Activated CD8-positive, alpha-beta T cell treated with anti-CD3 and anti-CD28 coated beads, Interleukin-2, amount 10 ng/mL, durations not matched to agents 7 days and 5 days (primary cell): ENCODE results near the gene RFPL3. TPM values are rescaled to one million over a fixed set of nuclear protein-coding genes. Genes with fewer than 3 reads are reported as not detected.

Experiments used
- ATAC-seq: fragments of 150-1000 bp; cut with Tn5 transposase; one replicate; pipeline ENCODE4 v1.10.0; 2021; ENCODE audit warnings: moderate library complexity
- CTCF ChIA-PET: fragments of 350-600 bp; sonication (Branson Sonifier 250); formaldehyde crosslinking; loops from one replicate; lab custom pipeline; 2021; ENCODE audit warnings: antibody characterized with exemption; lab: Charles Lee
- POLR2A ChIA-PET: fragments of 350-600 bp; sonication (Branson Sonifier 250); formaldehyde crosslinking; loops from one replicate; lab custom pipeline; 2021; ENCODE audit warnings: antibody characterized with exemption; lab: Charles Lee
- DNase-seq: peaks from one replicate; pipeline ENCODE4 v3.0.0-alpha.2; 2020
- H3K27ac Mint-ChIP-seq: one replicate; pipeline ENCODE4 v1.8.0; 2021; ENCODE audit warnings: mild to moderate bottlenecking, mixed read lengths
- H3K27me3 Mint-ChIP-seq: one replicate; pipeline ENCODE4 v1.8.0; 2021; ENCODE audit warnings: low read depth, mixed read lengths
- H3K36me3 Mint-ChIP-seq: one replicate; pipeline ENCODE4 v1.8.0; 2021; ENCODE audit warnings: low read depth, mixed read lengths
- H3K4me1 Mint-ChIP-seq: one replicate; pipeline ENCODE4 v1.8.0; 2021; ENCODE audit warnings: low read depth, mixed read lengths
- H3K4me3 Mint-ChIP-seq: one replicate; pipeline ENCODE4 v1.8.0; 2021; ENCODE audit warnings: mild to moderate bottlenecking, mixed read lengths
- H3K9me3 Mint-ChIP-seq: one replicate; pipeline ENCODE4 v1.8.0; 2022; ENCODE audit warnings: mixed read lengths; ENCODE audit not compliant: insufficient read depth
- total RNA-seq, 2 experiments: library from RNA; stranded (reverse); gene quantifications; one replicate each; pipeline ENCODE4 v1.2.3, GENCODE V29; 2021

RFPL3 gene
- total RNA-seq, 2 experiments from 2014 or later: not detected

DNA sequence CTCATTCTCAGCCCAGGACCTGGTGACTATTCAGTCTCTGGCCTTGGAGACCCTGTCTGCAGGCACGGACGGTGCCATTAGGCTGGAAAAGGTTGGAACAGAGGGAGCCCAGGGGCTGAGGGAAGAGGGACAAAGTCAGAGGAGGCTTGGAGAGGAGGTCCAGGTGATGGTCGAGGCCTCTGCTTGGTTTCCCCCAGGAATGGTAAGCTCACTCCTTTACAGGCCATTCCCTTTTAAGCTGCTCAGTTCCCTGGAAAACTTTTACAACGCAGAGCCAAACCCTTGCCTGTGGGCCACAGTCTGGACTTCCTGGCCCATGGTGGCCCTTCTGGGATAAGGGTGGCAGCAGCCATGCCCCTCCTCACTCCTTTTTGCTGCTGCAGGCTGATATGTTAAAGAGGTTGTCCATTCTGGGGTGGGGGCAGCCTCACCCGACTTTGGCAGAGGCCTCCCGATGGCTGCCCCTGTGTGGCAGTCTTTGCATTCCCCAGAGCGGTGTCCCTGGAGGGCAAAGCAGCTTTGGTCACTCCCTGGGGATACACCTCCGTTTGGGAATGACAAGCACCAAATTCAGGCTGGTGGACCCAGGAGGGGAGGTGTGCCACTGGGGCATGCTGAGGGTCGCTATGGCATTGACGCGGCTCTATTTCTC lies 34.0 kb upstream of the RFPL3 start:
- ChIA-PET POLR2A (no interaction called here), CTCF (no interaction called here)
- ATAC-seq: no peak
- no peaks in the 10 kb centered on the region for H3K36me3 Mint-ChIP-seq
- no peaks in the 10 kb centered on the region for H3K4me1 Mint-ChIP-seq
- no peaks in the 10 kb centered on the region for H3K27me3 Mint-ChIP-seq
- H3K9me3 Mint-ChIP-seq: no peaks in the 10 kb centered on the region
- H3K27ac Mint-ChIP-seq: no peak overlapping the region
- DNase-seq: no peak
- no peak overlapping the region for H3K4me3 Mint-ChIP-seq

DNA sequence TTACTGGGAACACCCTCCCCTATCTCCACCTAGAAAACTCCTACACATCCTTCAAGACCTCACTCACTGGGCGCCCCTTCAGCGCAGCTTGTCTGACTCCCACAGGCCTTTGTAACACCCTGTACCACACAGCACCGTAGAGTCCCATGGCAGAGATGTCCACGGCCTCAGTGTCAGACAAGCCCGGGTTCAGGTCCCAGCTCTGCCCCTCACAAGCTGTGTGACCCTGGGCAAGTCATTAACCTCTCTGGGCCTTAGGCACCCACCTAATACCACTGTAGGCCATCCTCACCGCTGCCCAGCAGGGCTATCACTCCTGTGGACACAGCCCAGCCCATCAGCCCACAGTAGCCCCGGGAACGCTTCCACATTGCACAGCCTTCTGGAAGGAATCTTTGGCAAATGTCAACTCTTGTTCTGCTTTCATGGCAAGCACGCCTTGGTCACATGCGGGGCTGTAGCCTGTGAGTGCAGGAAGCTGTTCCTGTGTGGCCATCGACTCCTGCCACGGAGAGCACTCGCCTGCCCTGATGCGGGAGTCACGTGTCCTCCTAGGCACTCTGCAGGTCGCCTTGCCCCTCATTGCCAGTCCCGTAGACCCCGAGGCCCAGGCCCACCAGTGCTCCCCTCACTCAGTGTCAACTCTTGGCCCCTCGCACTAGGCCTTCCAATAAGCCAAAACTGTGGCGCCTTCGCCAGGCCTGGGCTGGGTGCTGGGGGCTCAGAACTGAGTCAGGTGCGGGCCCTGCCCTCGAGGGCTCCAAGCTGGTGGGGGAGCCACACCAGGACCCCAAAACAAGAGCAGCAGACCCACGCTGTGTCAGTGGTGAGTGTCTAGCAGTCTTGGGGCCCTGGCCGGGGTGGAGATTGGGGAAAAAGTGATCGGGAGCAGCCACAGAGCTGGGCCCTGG lies 32.9 kb upstream of the RFPL3 start:
- ATAC-seq (no peak), DNase-seq (no peak)
- H3K4me3 Mint-ChIP-seq: no peak overlapping the region
- ChIA-PET CTCF (no interaction called here), POLR2A (no interaction called here)
- H3K36me3 Mint-ChIP-seq: no peaks in the 10 kb centered on the region
- H3K27ac Mint-ChIP-seq: no peak overlapping the region
- no peaks in the 10 kb centered on the region for H3K4me1 Mint-ChIP-seq
- H3K9me3 Mint-ChIP-seq: no peaks in the 10 kb centered on the region
- no peaks in the 10 kb centered on the region for H3K27me3 Mint-ChIP-seq

DNA sequence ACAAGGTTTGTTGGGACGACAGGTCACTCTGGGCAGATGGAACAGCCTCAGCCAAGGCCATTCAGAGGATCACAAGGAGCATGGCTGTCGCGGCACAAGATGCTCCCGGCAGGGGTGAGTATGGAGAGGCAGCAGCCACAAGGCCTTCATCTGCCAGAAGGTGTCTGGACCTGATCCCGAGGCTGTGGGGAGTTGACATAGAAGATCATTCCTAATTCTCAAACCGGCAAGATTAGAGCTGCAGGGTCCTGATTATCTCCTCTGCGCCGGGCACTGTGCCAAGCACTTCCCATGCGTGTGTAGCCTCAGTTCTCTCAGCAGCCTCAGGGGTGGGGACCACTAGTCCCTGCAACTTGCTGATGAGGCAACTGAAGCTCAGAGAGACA lies 32.3 kb upstream of the RFPL3 start:
- no peak overlapping the region for H3K27ac Mint-ChIP-seq
- H3K9me3 Mint-ChIP-seq: no peaks in the 10 kb centered on the region
- no peaks in the 10 kb centered on the region for H3K4me1 Mint-ChIP-seq
- ATAC-seq: no peak
- no peaks in the 10 kb centered on the region for H3K36me3 Mint-ChIP-seq
- ChIA-PET CTCF (no interaction called here), POLR2A (no interaction called here)
- H3K4me3 Mint-ChIP-seq: no peak overlapping the region
- no peaks in the 10 kb centered on the region for H3K27me3 Mint-ChIP-seq
- no peak for DNase-seq

DNA sequence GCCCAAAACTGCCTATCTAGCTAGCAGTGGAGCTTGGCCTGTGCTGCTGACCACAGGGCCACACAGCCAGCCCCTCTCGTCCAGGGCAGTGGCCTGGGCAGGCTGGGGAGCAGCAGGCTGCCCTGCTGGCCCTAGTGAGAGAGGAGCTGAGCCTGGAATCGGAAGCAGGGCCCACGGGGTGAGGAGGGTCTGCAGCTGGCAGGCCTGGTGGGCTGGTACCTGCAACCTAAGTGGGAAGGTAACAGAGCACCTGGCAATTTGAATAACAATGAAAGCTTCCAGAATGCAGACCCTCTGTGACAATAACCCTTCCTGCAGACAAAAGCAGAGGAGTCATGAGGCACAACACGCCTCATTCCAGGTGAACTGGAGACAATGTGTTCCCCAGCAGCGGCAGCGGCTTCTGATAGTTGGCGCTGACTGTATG lies 31.8 kb upstream of the RFPL3 start:
- Mint-ChIP-seq H3K27me3 (no peaks in the 10 kb centered on the region), H3K36me3 (no peaks in the 10 kb centered on the region), H3K27ac (no peak overlapping the region), H3K9me3 (no peaks in the 10 kb centered on the region), H3K4me1 (no peaks in the 10 kb centered on the region), H3K4me3 (no peak overlapping the region)
- no peak for DNase-seq
- ChIA-PET CTCF (no interaction called here), POLR2A (no interaction called here)
- no peak for ATAC-seq

DNA sequence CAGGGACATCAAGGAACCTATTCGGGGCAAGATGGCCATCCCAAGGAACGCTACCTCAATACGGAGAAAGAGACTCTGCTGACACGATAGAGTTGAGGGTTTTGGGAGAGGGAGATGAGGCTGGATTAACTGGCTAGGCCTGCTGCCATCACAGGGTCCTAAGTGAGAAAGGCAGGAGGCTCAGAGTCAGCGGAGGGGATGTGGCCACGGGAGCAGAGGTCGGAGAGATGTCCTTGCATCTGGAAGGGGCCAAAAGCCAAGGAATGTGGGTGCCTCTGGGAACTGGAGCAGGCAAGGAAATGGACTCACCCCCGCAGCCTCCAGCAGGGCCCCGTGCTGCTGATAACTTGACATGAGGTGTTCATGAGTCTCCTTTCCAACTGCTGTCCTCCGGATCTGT lies 31.0 kb upstream of the RFPL3 start:
- Mint-ChIP-seq H3K4me3 (no peak overlapping the region), H3K4me1 (no peaks in the 10 kb centered on the region), H3K36me3 (no peaks in the 10 kb centered on the region), H3K27ac (no peak overlapping the region), H3K27me3 (no peaks in the 10 kb centered on the region), H3K9me3 (no peaks in the 10 kb centered on the region)
- CTCF ChIA-PET: no interaction called here
- ATAC-seq (no peak), DNase-seq (no peak)
- POLR2A ChIA-PET: no interaction called here

DNA sequence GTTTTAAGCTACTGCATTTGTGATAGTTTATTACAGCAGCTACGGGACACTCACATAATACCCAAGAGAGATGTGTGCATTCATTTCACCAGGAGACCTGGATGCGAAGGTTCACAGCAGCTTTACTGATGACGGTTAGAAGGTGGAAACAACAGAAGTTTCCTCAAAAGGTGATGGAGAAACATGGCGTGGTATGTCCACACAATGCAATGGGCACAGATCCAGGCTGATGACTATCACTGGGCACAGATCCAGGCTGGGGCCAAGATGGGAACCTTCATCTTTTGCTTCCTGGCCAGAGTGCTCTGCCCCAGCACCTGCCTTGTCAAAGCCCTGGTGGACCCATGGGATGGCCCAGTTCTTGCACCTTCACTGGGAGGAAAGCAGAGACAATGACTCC lies 30.6 kb upstream of the RFPL3 start:
- H3K36me3 Mint-ChIP-seq: no peaks in the 10 kb centered on the region
- DNase-seq: no peak
- ChIA-PET CTCF (no interaction called here), POLR2A (no interaction called here)
- H3K4me1 Mint-ChIP-seq: no peaks in the 10 kb centered on the region
- no peak for ATAC-seq
- no peak overlapping the region for H3K27ac Mint-ChIP-seq
- no peaks in the 10 kb centered on the region for H3K27me3 Mint-ChIP-seq
- H3K9me3 Mint-ChIP-seq: no peaks in the 10 kb centered on the region
- no peak overlapping the region for H3K4me3 Mint-ChIP-seq

DNA sequence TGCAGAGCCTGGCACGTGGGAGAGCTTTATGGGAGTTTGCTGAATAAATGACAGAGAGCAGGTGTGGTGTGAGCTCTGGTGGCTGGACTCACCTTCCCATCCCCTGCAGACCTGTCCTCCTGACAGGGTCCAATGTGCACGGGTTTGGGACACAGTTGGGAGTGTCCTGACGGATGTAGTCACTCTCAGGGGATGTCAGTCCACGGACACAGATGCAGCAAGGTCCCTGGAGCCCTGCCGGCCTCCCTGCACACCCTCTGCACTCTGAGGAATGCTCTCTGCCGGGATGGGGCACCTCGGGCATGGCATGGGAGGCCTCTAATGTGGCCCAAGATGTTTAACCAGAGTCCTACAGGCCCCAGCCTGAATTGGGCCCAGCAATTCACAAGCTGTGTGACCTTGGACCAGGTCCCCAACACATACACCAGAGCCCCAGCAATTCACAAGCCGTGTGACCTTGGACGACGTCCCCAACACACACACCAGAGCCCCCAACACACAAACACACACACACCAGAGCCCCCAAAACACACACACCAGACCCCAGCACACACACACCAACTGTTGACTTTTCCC lies 30.0 kb upstream of the RFPL3 start:
- Mint-ChIP-seq H3K4me1 (no peaks in the 10 kb centered on the region), H3K9me3 (no peaks in the 10 kb centered on the region), H3K27me3 (no peaks in the 10 kb centered on the region), H3K4me3 (no peak overlapping the region), H3K27ac (no peak overlapping the region), H3K36me3 (no peaks in the 10 kb centered on the region)
- ChIA-PET POLR2A (no interaction called here), CTCF (no interaction called here)
- ATAC-seq (no peak), DNase-seq (no peak)

DNA sequence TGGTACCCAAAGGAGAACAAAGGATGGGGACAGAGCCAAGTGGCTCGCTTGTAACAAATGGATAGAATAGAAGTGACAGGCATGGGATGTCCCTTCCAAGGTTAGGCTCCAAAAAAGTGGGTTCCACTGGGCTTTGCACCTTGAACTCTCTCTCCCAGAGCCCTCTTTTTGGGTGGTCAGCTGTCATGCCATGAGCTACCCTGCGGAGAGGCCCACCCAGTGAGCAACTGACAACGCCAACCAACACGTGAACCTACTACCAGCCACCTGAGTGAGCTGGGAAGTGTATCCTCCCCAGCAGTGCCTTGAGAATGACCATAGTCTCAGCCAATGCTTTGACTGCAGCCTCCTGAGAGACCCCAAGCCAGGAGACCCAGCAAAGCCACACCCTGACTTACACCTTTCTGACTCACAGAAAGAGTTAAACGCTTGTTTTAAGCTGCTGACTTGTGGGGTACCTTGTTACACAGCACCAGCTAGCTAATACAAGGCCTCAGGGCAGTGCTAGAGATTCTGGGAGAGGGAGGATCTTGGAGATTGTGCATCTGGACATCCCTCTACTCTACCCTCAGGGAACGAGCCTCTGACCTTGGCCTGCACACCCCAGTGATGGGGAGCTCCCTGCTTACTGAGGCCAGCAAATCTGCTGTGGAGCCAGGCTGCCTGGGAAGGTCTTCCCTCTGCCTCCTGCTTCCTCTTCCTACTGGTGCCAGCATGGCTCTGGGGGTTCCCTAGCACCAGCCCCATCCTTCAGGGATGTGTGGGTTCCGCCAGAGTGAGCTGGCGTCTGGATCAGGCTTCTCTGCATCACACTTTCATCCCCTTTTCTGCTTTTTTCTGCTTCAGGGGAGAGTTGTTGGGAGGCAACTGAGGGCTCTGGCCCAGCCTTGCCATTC lies 29.1 kb upstream of the RFPL3 start:
- Mint-ChIP-seq H3K4me1 (no peaks in the 10 kb centered on the region), H3K27ac (no peak overlapping the region), H3K4me3 (no peak overlapping the region), H3K9me3 (no peaks in the 10 kb centered on the region), H3K27me3 (no peaks in the 10 kb centered on the region), H3K36me3 (no peaks in the 10 kb centered on the region)
- ChIA-PET POLR2A (no interaction called here), CTCF (no interaction called here)
- ATAC-seq: no peak
- no peak for DNase-seq

DNA sequence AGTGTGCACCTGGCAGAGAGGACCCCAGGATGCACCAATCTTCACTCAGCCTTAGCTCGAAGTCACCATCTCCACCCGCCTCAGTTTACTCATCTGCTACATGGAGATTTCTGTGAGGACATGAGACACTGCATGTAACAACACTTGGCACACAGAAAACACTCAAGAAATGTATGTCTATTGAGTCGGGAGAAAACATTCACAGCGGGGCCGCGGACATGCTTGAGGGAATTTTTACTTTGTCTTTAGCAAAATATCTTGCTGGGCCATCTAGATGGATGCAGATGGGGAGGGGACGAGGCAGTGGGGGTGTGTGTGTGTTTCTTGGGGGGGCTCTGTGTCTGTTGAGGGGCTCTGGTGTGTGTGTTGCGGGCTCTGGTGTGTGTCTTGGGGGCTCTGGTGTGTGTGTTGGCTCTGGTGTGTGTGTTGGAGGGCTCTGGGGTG lies 28.4 kb upstream of the RFPL3 start:
- ChIA-PET POLR2A (no interaction called here), CTCF (no interaction called here)
- Mint-ChIP-seq H3K36me3 (no peaks in the 10 kb centered on the region), H3K9me3 (no peaks in the 10 kb centered on the region), H3K4me3 (no peak overlapping the region), H3K27ac (no peak overlapping the region), H3K4me1 (no peaks in the 10 kb centered on the region), H3K27me3 (no peaks in the 10 kb centered on the region)
- ATAC-seq (no peak), DNase-seq (no peak)

DNA sequence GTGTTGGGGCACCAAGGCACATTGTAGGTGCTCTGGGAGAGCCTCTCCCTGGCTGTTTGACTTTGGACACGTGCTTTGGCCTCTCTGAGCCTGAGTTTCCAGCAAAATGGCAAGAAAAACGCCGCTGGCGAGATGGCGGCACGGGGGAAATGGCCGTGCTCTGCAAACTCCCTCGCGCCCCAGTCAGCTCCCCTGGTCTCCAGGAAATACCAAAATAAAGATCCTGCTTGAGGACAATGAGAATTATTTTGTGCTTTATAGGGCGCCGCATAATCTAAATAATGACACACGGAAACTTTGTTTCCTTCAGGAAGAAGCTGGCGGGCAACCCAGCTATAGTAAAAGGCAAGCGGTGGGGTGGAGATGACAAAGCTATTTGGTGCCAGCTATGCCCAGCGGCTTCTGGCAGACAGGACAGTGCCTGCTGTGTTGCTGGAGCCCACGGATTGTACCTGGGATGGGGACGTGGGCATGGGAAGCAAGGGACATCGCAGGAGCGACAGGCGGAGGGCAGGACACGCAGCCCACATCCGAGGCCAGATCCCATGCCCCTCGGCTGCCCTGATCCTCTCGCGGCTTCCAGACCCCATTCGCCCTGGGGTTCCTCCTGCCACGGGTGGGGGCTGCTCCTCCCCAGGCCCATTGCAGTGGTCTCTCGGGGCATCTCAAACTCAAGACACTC lies 26.3 kb upstream of the RFPL3 start:
- Mint-ChIP-seq H3K4me1 (no peaks in the 10 kb centered on the region), H3K27ac (no peak overlapping the region), H3K27me3 (no peaks in the 10 kb centered on the region), H3K36me3 (no peaks in the 10 kb centered on the region), H3K4me3 (no peak overlapping the region), H3K9me3 (no peaks in the 10 kb centered on the region)
- DNase-seq (no peak), ATAC-seq (no peak)
- POLR2A ChIA-PET: no interaction called here
- CTCF ChIA-PET: no interaction called here

DNA sequence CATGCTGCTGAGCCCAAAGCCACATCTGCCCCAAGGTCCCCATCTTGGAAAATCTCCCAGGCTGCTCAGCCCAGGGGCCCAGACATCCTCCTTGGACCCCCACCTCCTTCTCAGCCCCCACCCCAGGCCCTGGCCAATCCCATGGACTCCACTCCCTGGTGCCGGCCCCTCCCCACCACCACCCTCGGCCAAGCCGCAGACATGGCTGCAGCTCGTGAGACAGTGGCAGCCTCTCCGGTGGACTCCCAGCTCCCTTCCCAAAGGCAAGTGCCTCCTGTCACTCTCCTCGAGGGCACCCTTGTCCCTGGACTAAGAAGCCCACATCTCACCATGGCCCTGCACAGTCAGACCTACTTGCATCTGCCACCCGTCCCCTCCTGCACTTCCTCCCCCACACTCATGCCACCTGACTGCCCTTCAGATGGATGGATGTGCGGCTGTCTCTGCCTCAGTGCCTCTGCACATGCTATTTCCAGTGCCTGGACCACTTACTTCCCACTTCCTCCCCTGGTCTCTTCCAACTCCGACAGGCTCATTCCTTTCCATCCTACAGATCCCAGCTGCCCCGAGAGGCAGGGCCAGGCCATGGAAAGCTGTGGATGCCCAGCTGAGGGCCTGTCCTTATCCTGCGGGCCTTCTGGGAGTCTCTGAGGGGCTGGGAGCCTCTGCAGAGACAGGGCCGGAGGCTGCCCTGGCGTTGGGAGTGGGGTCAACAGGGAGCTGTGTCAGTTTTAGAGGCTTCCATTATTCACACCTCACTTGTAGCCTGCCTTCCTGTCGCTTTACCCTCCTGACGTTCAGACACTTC lies 25.5 kb upstream of the RFPL3 start:
- H3K27me3 Mint-ChIP-seq: peaks cover 2% of the 10 kb centered on the region
- no peaks in the 10 kb centered on the region for H3K4me1 Mint-ChIP-seq
- no peak overlapping the region for H3K27ac Mint-ChIP-seq
- no peaks in the 10 kb centered on the region for H3K36me3 Mint-ChIP-seq
- H3K9me3 Mint-ChIP-seq: no peaks in the 10 kb centered on the region
- DNase-seq (no peak), ATAC-seq (no peak)
- ChIA-PET CTCF (no interaction called here), POLR2A (no interaction called here)
- no peak overlapping the region for H3K4me3 Mint-ChIP-seq
